ENCODE results near the gene DGKH.

DGKH gene

DNA sequence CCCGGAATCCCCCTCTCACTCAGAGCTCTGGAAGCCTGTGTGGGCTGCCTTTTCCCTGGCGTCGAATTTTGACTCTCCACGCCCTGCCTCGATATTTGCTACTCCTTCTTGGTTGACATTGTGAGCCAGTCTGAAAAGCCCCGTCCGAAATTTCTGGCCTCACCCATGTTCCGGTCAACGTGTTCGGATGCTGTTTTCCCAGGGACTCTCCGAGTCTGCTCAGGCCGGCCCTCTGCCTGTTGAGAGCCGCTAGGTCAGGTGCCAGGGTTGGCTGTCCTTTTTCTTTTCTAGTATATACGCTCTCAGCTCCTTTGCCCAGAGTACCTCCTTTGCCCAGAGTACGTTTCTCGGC lies 6.8 kb upstream of the DGKH start:
- H4K20me1 ChIP-seq (ENCODE audit: control insufficient read depth, insufficient read depth, low read depth, low read length) = 0 out of 2 replicates have a peak, but pooled peaks cover 4% of the 10 kb centered on the region
- no peak overlapping the region for H3K27ac ChIP-seq (ENCODE audit: low read depth, low read length)
- peaks cover 11% of the 10 kb centered on the region for H3F3A ChIP-seq (ENCODE audit: control insufficient read depth, insufficient read depth)
- H3K4me1 ChIP-seq (ENCODE audit: control insufficient read depth, low read length) = peaks cover 21% of the 10 kb centered on the region
- peak overlapping the region; percentile 93 for H3K4me3 ChIP-seq (ENCODE audit: low read length)
- no peaks in the 10 kb centered on the region for H3K9me3 ChIP-seq (ENCODE audit: control insufficient read depth, insufficient read depth, low read length)
- H3K36me3 ChIP-seq (ENCODE audit: control insufficient read depth, low read length) = no peaks in the 10 kb centered on the region
- H3K4me2 ChIP-seq (ENCODE audit: low read length) = peak overlapping the region; percentile 86
- peaks cover 32% of the 10 kb centered on the region for H3K79me2 ChIP-seq (ENCODE audit: control insufficient read depth, low read length)
- H3K9me2 ChIP-seq (replicated peaks; ENCODE audit: control insufficient read depth, low read length) = no peaks in the 10 kb centered on the region
- H3K27me3 ChIP-seq (ENCODE audit: control insufficient read depth, low read length) = 0 out of 2 replicates have a peak, but pooled peaks cover 5% of the 10 kb centered on the region
- TF ChIP-seq, protein P1, sequence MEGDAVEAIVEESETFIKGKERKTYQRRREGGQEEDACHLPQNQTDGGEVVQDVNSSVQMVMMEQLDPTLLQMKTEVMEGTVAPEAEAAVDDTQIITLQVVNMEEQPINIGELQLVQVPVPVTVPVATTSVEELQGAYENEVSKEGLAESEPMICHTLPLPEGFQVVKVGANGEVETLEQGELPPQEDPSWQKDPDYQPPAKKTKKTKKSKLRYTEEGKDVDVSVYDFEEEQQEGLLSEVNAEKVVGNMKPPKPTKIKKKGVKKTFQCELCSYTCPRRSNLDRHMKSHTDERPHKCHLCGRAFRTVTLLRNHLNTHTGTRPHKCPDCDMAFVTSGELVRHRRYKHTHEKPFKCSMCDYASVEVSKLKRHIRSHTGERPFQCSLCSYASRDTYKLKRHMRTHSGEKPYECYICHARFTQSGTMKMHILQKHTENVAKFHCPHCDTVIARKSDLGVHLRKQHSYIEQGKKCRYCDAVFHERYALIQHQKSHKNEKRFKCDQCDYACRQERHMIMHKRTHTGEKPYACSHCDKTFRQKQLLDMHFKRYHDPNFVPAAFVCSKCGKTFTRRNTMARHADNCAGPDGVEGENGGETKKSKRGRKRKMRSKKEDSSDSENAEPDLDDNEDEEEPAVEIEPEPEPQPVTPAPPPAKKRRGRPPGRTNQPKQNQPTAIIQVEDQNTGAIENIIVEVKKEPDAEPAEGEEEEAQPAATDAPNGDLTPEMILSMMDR (IDR thresholded peaks at IDR 0.05; ENCODE audit: low read depth, low read length, poor library complexity, severe bottlenecking) = no peak
- no peak for TF ChIP-seq EZH2phosphoT487 (IDR thresholded peaks at IDR 0.05; ENCODE audit: borderline replicate concordance, low read length)

DNA sequence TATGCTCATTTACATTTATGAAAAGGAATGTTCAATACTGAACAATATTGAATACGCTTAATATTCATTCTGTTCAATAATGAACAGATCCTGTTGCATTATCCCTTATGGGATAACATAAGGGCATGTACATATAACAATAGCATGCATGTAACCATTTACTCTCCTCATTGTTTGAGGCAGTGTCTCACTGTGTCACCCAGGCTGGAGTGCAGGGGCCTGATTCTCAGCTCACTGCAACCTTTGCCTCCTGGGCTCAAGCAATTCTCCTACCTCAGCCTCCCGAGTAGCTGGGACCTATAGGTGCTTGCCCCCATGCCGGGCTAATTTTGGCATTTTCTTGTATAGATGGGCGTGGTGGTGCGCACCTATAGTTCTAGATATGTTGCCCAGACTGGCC lies 4.8 kb upstream of the DGKH start:
- H4K20me1 ChIP-seq (ENCODE audit: control insufficient read depth, insufficient read depth, low read depth, low read length) = 0 out of 2 replicates have a peak, but pooled peaks cover 4% of the 10 kb centered on the region
- no peak overlapping the region for H3K4me2 ChIP-seq (ENCODE audit: low read length)
- no peaks in the 10 kb centered on the region for H3K36me3 ChIP-seq (ENCODE audit: control insufficient read depth, low read length)
- 0 out of 2 replicates have a peak, but pooled peaks cover 5% of the 10 kb centered on the region for H3K27me3 ChIP-seq (ENCODE audit: control insufficient read depth, low read length)
- H3K4me3 ChIP-seq (ENCODE audit: low read length) = no peak overlapping the region
- H3K4me1 ChIP-seq (ENCODE audit: control insufficient read depth, low read length) = peaks cover 29% of the 10 kb centered on the region
- no peak overlapping the region for H3K27ac ChIP-seq (ENCODE audit: low read depth, low read length)
- H3K9me2 ChIP-seq (replicated peaks; ENCODE audit: control insufficient read depth, low read length) = no peaks in the 10 kb centered on the region
- no peaks in the 10 kb centered on the region for H3K9me3 ChIP-seq (ENCODE audit: control insufficient read depth, insufficient read depth, low read length)
- TF ChIP-seq EZH2phosphoT487 (IDR thresholded peaks at IDR 0.05; ENCODE audit: borderline replicate concordance, low read length) = no peak
- TF ChIP-seq, protein P1 (IDR thresholded peaks at IDR 0.05; ENCODE audit: low read depth, low read length, poor library complexity, severe bottlenecking) = no peak
- H3K79me2 ChIP-seq (ENCODE audit: control insufficient read depth, low read length) = peaks cover 49% of the 10 kb centered on the region
- peaks cover 21% of the 10 kb centered on the region for H3F3A ChIP-seq (ENCODE audit: control insufficient read depth, insufficient read depth)

DNA sequence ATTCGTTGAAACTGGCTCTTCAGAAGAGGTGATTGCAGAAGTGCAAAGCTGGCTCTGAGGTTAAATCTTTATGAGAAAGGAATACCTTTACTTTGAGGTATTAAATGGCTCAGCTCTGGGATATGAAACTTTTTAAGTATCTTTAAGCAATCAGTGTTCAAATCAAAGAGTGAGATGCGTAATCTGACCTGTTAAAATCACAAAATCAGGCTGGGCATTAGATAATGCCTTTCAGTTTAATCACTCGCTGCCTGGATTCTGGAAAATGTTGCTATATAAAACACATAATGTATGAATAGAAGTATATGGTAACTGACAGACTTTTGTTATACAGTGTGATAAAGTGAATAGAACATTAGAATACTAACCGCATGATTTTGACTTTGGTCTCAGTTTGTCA lies 2.0 kb upstream of the DGKH start:
- Histone ChIP-seq H3K27ac (ENCODE audit: low read depth, low read length) (no peak overlapping the region), H3K4me3 (ENCODE audit: low read length) (no peak overlapping the region), H3K4me2 (ENCODE audit: low read length) (no peak overlapping the region), H4K20me1 (ENCODE audit: control insufficient read depth, insufficient read depth, low read depth, low read length) (0 out of 2 replicates have a peak, but pooled peaks cover 3% of the 10 kb centered on the region), H3F3A (ENCODE audit: control insufficient read depth, insufficient read depth) (peaks cover 21% of the 10 kb centered on the region), H3K36me3 (ENCODE audit: control insufficient read depth, low read length) (peaks cover 3% of the 10 kb centered on the region; the same call in 1 of the 2 replicates), H3K9me2 (replicated peaks; ENCODE audit: control insufficient read depth, low read length) (no peaks in the 10 kb centered on the region), H3K4me1 (ENCODE audit: control insufficient read depth, low read length) (peaks cover 24% of the 10 kb centered on the region), H3K27me3 (ENCODE audit: control insufficient read depth, low read length) (no peaks in the 10 kb centered on the region), H3K9me3 (ENCODE audit: control insufficient read depth, insufficient read depth, low read length) (no peaks in the 10 kb centered on the region), H3K79me2 (ENCODE audit: control insufficient read depth, low read length) (peaks cover 65% of the 10 kb centered on the region)
- no peak for TF ChIP-seq EZH2phosphoT487 (IDR thresholded peaks at IDR 0.05; ENCODE audit: borderline replicate concordance, low read length)
- TF ChIP-seq, protein P1 (IDR thresholded peaks at IDR 0.05; ENCODE audit: low read depth, low read length, poor library complexity, severe bottlenecking) = no peak
